ENCODE results near the gene LPP. TPM values are rescaled to one million over a fixed set of nuclear protein-coding genes. Genes with fewer than 3 reads are reported as not detected.

Gene LPP
- total and polyA plus RNA-seq, 2 of the 13 experiments (the other 11 are each of a cell fraction or from before 2014, with no cell fraction given), result 19.2 to 29.9 TPM

DNA sequence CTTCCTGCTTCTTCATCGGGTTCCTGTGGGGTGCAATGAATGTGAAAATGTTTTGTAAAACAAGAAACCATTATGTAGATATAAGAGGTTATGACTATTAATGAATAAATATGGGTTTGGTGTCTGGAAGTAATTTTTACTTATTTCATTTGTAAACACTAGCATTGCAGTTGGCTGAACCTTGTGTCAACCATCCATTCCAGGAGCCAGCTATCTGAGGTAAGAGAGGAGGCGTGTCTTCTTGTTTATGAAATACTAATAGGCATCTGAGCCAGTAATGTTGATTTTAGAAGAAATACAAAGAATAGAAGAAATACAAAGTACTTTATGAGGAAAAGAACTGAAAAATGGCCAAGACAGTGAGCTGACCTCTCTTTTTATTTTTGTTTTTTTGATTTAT, 187.5 kb downstream of the LPP start:
- no peak for ATAC-seq
- Histone ChIP-seq H3K27ac (ENCODE audit: extremely low read length, insufficient read depth, low read length) (no peak overlapping the region), H3K27me3 (ENCODE audit: control insufficient read depth in 1 of 2, insufficient read depth in 2 of 2, low read length in 2 of 2) (no peaks in the 10 kb centered on the region), H2AFZ (ENCODE audit: low read length) (no peak overlapping the region), H3K4me1 (ENCODE audit: insufficient read depth, low read length) (no peaks in the 10 kb centered on the region), H3K4me2 (ENCODE audit: low read depth, low read length) (no peak overlapping the region), H4K20me1 (ENCODE audit: insufficient read depth, low read length) (no peaks in the 10 kb centered on the region), H3K79me2 (ENCODE audit: insufficient read depth, low read length) (peaks cover 7% of the 10 kb centered on the region), H3K9ac (ENCODE audit: insufficient read depth, low read depth, low read length) (no peak overlapping the region), H3K36me3 (replicated peaks in 1 of 2; ENCODE audit: control insufficient read depth in 1 of 2, insufficient read depth in 2 of 2, low read length in 2 of 2) (no peaks in the 10 kb centered on the region; a peak in 2 of 5 replicates), H3K9me3 (ENCODE audit: low read length) (no peaks in the 10 kb centered on the region), H3K4me3 (replicated peaks in 1 of 3; ENCODE audit: insufficient read depth in 1 of 3, low read depth in 2 of 3, low read length in 3 of 3) (no peak overlapping the region)
- POLR2A ChIA-PET, result no interaction called here
- TF ChIP-seq ZNF549 (CRISPR knock-in tag; IDR thresholded peaks at IDR 0.05) (no peak), GATA4 (IDR thresholded peaks at IDR 0.05; ENCODE audit: borderline replicate concordance, low read depth) (no peak), ZKSCAN8 (CRISPR knock-in tag; IDR thresholded peaks at IDR 0.05; ENCODE audit: borderline replicate concordance) (no peak), JARID2 (CRISPR knock-in tag; IDR thresholded peaks at IDR 0.05; ENCODE audit: insufficient replicate concordance) (no peak), SP2 (CRISPR knock-in tag; IDR thresholded peaks at IDR 0.05) (no peak), KDM1A (CRISPR knock-in tag; IDR thresholded peaks at IDR 0.05) (no peak), MEIS1 (CRISPR knock-in tag; IDR thresholded peaks at IDR 0.05; ENCODE audit: borderline replicate concordance) (no peak), RNF2 (conservative IDR thresholded peaks at IDR 0.05; ENCODE audit: low read depth) (no peak)
- TF ChIP-seq, protein P1, sequence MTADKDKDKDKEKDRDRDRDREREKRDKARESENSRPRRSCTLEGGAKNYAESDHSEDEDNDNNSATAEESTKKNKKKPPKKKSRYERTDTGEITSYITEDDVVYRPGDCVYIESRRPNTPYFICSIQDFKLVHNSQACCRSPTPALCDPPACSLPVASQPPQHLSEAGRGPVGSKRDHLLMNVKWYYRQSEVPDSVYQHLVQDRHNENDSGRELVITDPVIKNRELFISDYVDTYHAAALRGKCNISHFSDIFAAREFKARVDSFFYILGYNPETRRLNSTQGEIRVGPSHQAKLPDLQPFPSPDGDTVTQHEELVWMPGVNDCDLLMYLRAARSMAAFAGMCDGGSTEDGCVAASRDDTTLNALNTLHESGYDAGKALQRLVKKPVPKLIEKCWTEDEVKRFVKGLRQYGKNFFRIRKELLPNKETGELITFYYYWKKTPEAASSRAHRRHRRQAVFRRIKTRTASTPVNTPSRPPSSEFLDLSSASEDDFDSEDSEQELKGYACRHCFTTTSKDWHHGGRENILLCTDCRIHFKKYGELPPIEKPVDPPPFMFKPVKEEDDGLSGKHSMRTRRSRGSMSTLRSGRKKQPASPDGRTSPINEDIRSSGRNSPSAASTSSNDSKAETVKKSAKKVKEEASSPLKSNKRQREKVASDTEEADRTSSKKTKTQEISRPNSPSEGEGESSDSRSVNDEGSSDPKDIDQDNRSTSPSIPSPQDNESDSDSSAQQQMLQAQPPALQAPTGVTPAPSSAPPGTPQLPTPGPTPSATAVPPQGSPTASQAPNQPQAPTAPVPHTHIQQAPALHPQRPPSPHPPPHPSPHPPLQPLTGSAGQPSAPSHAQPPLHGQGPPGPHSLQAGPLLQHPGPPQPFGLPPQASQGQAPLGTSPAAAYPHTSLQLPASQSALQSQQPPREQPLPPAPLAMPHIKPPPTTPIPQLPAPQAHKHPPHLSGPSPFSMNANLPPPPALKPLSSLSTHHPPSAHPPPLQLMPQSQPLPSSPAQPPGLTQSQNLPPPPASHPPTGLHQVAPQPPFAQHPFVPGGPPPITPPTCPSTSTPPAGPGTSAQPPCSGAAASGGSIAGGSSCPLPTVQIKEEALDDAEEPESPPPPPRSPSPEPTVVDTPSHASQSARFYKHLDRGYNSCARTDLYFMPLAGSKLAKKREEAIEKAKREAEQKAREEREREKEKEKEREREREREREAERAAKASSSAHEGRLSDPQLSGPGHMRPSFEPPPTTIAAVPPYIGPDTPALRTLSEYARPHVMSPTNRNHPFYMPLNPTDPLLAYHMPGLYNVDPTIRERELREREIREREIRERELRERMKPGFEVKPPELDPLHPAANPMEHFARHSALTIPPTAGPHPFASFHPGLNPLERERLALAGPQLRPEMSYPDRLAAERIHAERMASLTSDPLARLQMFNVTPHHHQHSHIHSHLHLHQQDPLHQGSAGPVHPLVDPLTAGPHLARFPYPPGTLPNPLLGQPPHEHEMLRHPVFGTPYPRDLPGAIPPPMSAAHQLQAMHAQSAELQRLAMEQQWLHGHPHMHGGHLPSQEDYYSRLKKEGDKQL (CRISPR knock-in tag; IDR thresholded peaks at IDR 0.05; ENCODE audit: low read depth), result no peak
- 96% methylated on average over 2 of the region's 2 CpGs for WGBS (ENCODE audit: low lambda C conversion rate)
- in situ Hi-C loops (cut with HindIII; ENCODE audit: extremely low pct_ligation_motif_present, low pct_unique_long_range_greater_than_20kb) (no loop called here), intact Hi-C loops (cut with micrococcal nuclease; ENCODE audit: unreplicated experiment) (no loop called here)
- CTCF ChIA-PET (ENCODE audit: low intra/inter-chr PET ratio, low total read pairs), result no interaction called here
- FAIRE-seq, result no peak
- no TSS peak for BruUV-seq (replicated peaks)
- no peak for DNase-seq (ENCODE audit: low spot score)
